Small intestine (tissue), 7 donors: ENCODE results near the gene FGD4. TPM values are rescaled to one million over a fixed set of nuclear protein-coding genes. Genes with fewer than 3 reads are reported as not detected.

Source experiments
- DNase-seq, 2 donors: peaks; one replicate each; pipeline versions ENCODE4 v3.0.0 to v3.0.0-alpha.2; 2013
- FAIRE-seq: peaks from 2 replicates; lab custom pipeline; 2012; peaks lifted over from hg19 to GRCh38; lab: Jason Lieb, UNC
- H3K27ac ChIP-seq, 3 donors: one replicate each; pipeline ENCODE4 v1.5.1; 2013; ENCODE audit warnings: low read length in 2 of 3, mild to moderate bottlenecking in 2 of 3, control low read depth in 1 of 3, inconsistent platforms in 1 of 3, low read depth in 1 of 3, moderate library complexity in 1 of 3
- H3K27me3 ChIP-seq, 3 donors: one replicate each; pipeline ENCODE4 v1.6.1; 2013; ENCODE audit warnings: low read length in 3 of 3, inconsistent platforms in 1 of 3; ENCODE audit not compliant: control insufficient read depth in 3 of 3, insufficient read depth in 3 of 3
- H3K36me3 ChIP-seq, 3 donors: one replicate each; pipeline ENCODE4 v1.6.1; 2013; ENCODE audit warnings: low read length in 3 of 3, inconsistent platforms in 1 of 3, low read depth in 1 of 3, mild to moderate bottlenecking in 1 of 3, moderate library complexity in 1 of 3; ENCODE audit not compliant: control insufficient read depth in 3 of 3, insufficient read depth in 2 of 3
- H3K4me1 ChIP-seq, 3 donors: one replicate each; pipeline ENCODE4 v1.6.1; 2013; ENCODE audit warnings: low read length in 2 of 3, inconsistent platforms in 1 of 3, low read depth in 1 of 3, mild to moderate bottlenecking in 1 of 3, moderate library complexity in 1 of 3; ENCODE audit not compliant: control insufficient read depth in 3 of 3, insufficient read depth in 2 of 3
- H3K4me3 ChIP-seq, 3 donors: one replicate each; pipeline ENCODE4 v1.5.1; 2013; ENCODE audit warnings: low read length in 3 of 3, control low read depth in 1 of 3, inconsistent platforms in 1 of 3, low read depth in 1 of 3, mild to moderate bottlenecking in 1 of 3, moderate library complexity in 1 of 3
- H3K9me3 ChIP-seq, 2 donors: one replicate each; pipeline ENCODE4 v1.6.1; 2013; ENCODE audit warnings: low read depth in 1 of 2, low read length in 1 of 2; ENCODE audit not compliant: control insufficient read depth in 2 of 2, insufficient read depth in 1 of 2
- WGBS, 3 donors: extraction: QIAGEN DNeasy Blood & Tissue Kit; methylation state at CpG; one replicate each; pipeline ENCODE4 v1.1.7; 2013; 5-methylcytosine and 5-hydroxymethylcytosine counted together
- polyA plus RNA-seq, 4 donors: library from polyadenylated mRNA; stranded (reverse) in 3 of 4; unstranded in 1 of 4; fragments of 200-250 nt in 3 of 4; fragments of 120-200 nt in 1 of 4; gene quantifications; one replicate each; pipeline versions ENCODE4 v1.2.1 to v1.2.3, GENCODE V29; 2013
- donor health status: healthy with polysubstance abuse.
- donor health status: control.
- donor health status: control.
- donor health status: Bipolar disorder and iron deficiency.
- donor health status: healthy.

FGD4 gene
- polyA plus RNA-seq, 4 donors = 8.2 to 21.4 (median 14.2) TPM

- peaks cover 0 to 11% (median 0%) of the 10 kb centered on the region in 3 donors for H3K4me1 ChIP-seq
- no peaks in the 10 kb centered on the region for H3K36me3 ChIP-seq
- no peaks in the 10 kb centered on the region for H3K27me3 ChIP-seq
- H3K27ac ChIP-seq = no peak overlapping the region
- no peak for DNase-seq
- no peaks in the 10 kb centered on the region for H3K9me3 ChIP-seq
- no peak overlapping the region for H3K4me3 ChIP-seq
- FAIRE-seq = no peak
- 93 to 100% (median 99%) methylated on average over 2 of the region's 2 CpGs for WGBS, 3 donors
Observed at GRCh38 chr12:32490801-32491200, 91.4 kb downstream of the FGD4 start.

GRCh38 chr12:32493282-32493681, 93.9 kb downstream of the FGD4 start:
- Histone ChIP-seq H3K36me3 (no peaks in the 10 kb centered on the region), H3K27ac (no peak overlapping the region), H3K4me3 (no peak overlapping the region), H3K9me3 (no peaks in the 10 kb centered on the region), H3K4me1 (peaks cover 0 to 4% (median 0%) of the 10 kb centered on the region in 3 donors), H3K27me3 (no peaks in the 10 kb centered on the region)
- DNase-seq (no peak), FAIRE-seq (no peak)
- 67 to 69% (median 68%) methylated on average over 4 of the region's 4 CpGs for WGBS, 3 donors

GRCh38 chr12:32494656-32495055, 95.3 kb downstream of the FGD4 start:
- Histone ChIP-seq H3K4me3 (no peak overlapping the region), H3K27ac (no peak overlapping the region), H3K4me1 (peaks cover 0 to 15% (median 0%) of the 10 kb centered on the region in 3 donors), H3K27me3 (no peaks in the 10 kb centered on the region), H3K36me3 (no peaks in the 10 kb centered on the region), H3K9me3 (no peaks in the 10 kb centered on the region)
- FAIRE-seq = no peak
- no peak for DNase-seq

GRCh38 chr12:32496946-32497345, 97.6 kb downstream of the FGD4 start:
- Histone ChIP-seq H3K4me3 (no peak overlapping the region), H3K4me1 (peaks cover 0 to 30% (median 2%) of the 10 kb centered on the region in 3 donors), H3K27me3 (no peaks in the 10 kb centered on the region), H3K36me3 (no peaks in the 10 kb centered on the region), H3K9me3 (no peaks in the 10 kb centered on the region), H3K27ac (no peak overlapping the region)
- DNase-seq = no peak
- FAIRE-seq = no peak

- Histone ChIP-seq H3K4me1 (peaks cover 0 to 39% (median 6%) of the 10 kb centered on the region in 3 donors), H3K36me3 (no peaks in the 10 kb centered on the region), H3K27ac (no peak overlapping the region), H3K27me3 (no peaks in the 10 kb centered on the region), H3K4me3 (no peak overlapping the region), H3K9me3 (no peaks in the 10 kb centered on the region)
- no peak for DNase-seq
- WGBS, 3 donors = 71 to 77% (median 74%) methylated on average over 4 of the region's 4 CpGs
- FAIRE-seq = no peak
Observed at GRCh38 chr12:32497864-32498263, 98.5 kb downstream of the FGD4 start.

- H3K4me1 ChIP-seq = peaks cover 0 to 43% (median 6%) of the 10 kb centered on the region in 3 donors
- no peaks in the 10 kb centered on the region for H3K9me3 ChIP-seq
- peak; percentile 27 to 63 for DNase-seq
- H3K36me3 ChIP-seq = no peaks in the 10 kb centered on the region
- no peak for FAIRE-seq
- H3K27me3 ChIP-seq = no peaks in the 10 kb centered on the region
- H3K27ac ChIP-seq = peak overlapping the region in 1 of 3 donors; percentile 45
- no peak overlapping the region for H3K4me3 ChIP-seq
- 36 to 65% (median 58%) methylated on average over 6 of the region's 6 CpGs for WGBS, 3 donors
Observed at GRCh38 chr12:32499048-32499447, 99.7 kb downstream of the FGD4 start.

- no peak for FAIRE-seq
- Histone ChIP-seq H3K27ac (peak overlapping the region in 2 of 3 donors; percentile 1 to 77), H3K4me3 (peak overlapping the region in 1 of 3 donors; percentile 33), H3K9me3 (no peaks in the 10 kb centered on the region), H3K36me3 (no peaks in the 10 kb centered on the region), H3K4me1 (peaks cover 0 to 59% (median 9%) of the 10 kb centered on the region in 3 donors), H3K27me3 (no peaks in the 10 kb centered on the region)
- DNase-seq = peak; percentile 28 to 86
- WGBS, 3 donors = 37 to 49% (median 47%) methylated on average over 6 of the region's 6 CpGs
Observed at GRCh38 chr12:32501835-32502333, 102.5 kb downstream of the FGD4 start.

GRCh38 chr12:32502693-32503502, 103.5 kb downstream of the FGD4 start:
- Histone ChIP-seq H3K27ac (peak overlapping the region in 1 of 3 donors; percentile 77), H3K4me1 (peaks cover 0 to 59% (median 9%) of the 10 kb centered on the region in 3 donors), H3K4me3 (peak overlapping the region in 1 of 3 donors; percentile 33), H3K9me3 (no peaks in the 10 kb centered on the region), H3K36me3 (no peaks in the 10 kb centered on the region), H3K27me3 (no peaks in the 10 kb centered on the region)
- FAIRE-seq (no peak), DNase-seq (peak in 1 of 2 donors; percentile 47)
- whole genome bisulfite sequencing, 3 donors = 34 to 72% (median 72%) methylated on average over 3 of the region's 3 CpGs
